Testis (tissue), 3 donors: Measurements from ENCODE around the gene KLK8. TPM values are rescaled to one million over a fixed set of nuclear protein-coding genes. Genes with fewer than 3 reads are reported as not detected.

Experiments
- DNase-seq: peaks from one replicate; pipeline ENCODE4 v3.0.0-alpha.2; 2019
- H3K27ac ChIP-seq, 2 donors: fragments of 200-600 bp; sonication (generic); one replicate each; pipeline ENCODE4 v1.5.1; 2019
- H3K27me3 ChIP-seq: fragments of 200-600 bp; sonication (generic); one replicate; pipeline ENCODE4 v1.5.1; 2019
- H3K36me3 ChIP-seq: fragments of 200-600 bp; sonication (generic); one replicate; pipeline ENCODE4 v1.5.1; 2017; ENCODE audit warnings: low read depth; ENCODE audit errors: missing control alignments
- H3K4me1 ChIP-seq: fragments of 200-600 bp; sonication (generic); one replicate; pipeline ENCODE4 v1.5.1; 2019
- H3K4me3 ChIP-seq, 2 donors: fragments of 200-600 bp; sonication (generic); one replicate each; pipeline ENCODE4 v1.5.1; 2017 to 2019
- H3K9me3 ChIP-seq: fragments of 200-600 bp; sonication (generic); one replicate; pipeline ENCODE4 v1.5.1; 2017
- CTCF ChIP-seq, 3 experiments: fragments of 450-650 bp in 2 of 3; fragments of 200-600 bp in 1 of 3; sonication (generic) in 1 of 3; IDR thresholded peaks; one replicate each; pipeline ENCODE4 v1.5.1; 2016 to 2019; ENCODE audit warnings: antibody characterized with exemption in 3 of 3, mild to moderate bottlenecking in 2 of 3, moderate library complexity in 1 of 3
- POLR2A ChIP-seq: fragments of 450-650 bp; IDR thresholded peaks from one replicate; pipeline ENCODE4 v1.6.1; 2017; ENCODE audit warnings: antibody characterized with exemption, mild to moderate bottlenecking, moderate library complexity
- WGBS, 2 donors: methylation state at CpG; one replicate each; pipeline ENCODE4 v1.1.5; 2018; 5-methylcytosine and 5-hydroxymethylcytosine counted together
- intact Hi-C: fragments of 100-400 bp; cut with DNase I; formaldehyde crosslinking; loops from one replicate; pipeline ENCODE4 v1.15.1; 2023; ENCODE audit warnings: low total_unique reads
- polyA plus RNA-seq: library from polyadenylated mRNA; stranded (reverse); fragments of 350-450 nt; fragmentation: Illumina TruSeq; extraction: RNeasy Lipid Tissue Mini Kit (QIAGEN cat#74804); gene quantifications from one replicate; pipeline ENCODE4 v1.2.3, GENCODE V29; 2014; ENCODE audit warnings: low read depth, low replicate concordance; ENCODE audit not compliant: insufficient read depth
- total RNA-seq, 2 donors: library from RNA; depleted of rRNA; stranded (reverse); fragments of >200 nt; gene quantifications; one replicate each; pipeline ENCODE4 v1.2.3, GENCODE V29; 2016

Gene KLK8
- total and polyA plus RNA-seq, 3 donors from 2014 or later = 2.7 to 4.9 (median 2.9) TPM

GRCh38 chr19:50978772-50979390 is 22.5 kb downstream of the KLK8 start:
- Histone ChIP-seq H3K9me3 (no peaks in the 10 kb centered on the region), H3K27me3 (no peaks in the 10 kb centered on the region), H3K27ac (no peak overlapping the region), H3K4me3 (no peak overlapping the region), H3K4me1 (peaks cover 3% of the 10 kb centered on the region), H3K36me3 (no peaks in the 10 kb centered on the region)
- WGBS, 2 donors = 77 to 78% methylated on average over 5 of the region's 5 CpGs
- intact Hi-C loops = no loop called here
- no peak for DNase-seq
- TF ChIP-seq POLR2A = no peak
- no peak for TF ChIP-seq CTCF (IDR thresholded peaks at IDR 0.05)

DNA sequence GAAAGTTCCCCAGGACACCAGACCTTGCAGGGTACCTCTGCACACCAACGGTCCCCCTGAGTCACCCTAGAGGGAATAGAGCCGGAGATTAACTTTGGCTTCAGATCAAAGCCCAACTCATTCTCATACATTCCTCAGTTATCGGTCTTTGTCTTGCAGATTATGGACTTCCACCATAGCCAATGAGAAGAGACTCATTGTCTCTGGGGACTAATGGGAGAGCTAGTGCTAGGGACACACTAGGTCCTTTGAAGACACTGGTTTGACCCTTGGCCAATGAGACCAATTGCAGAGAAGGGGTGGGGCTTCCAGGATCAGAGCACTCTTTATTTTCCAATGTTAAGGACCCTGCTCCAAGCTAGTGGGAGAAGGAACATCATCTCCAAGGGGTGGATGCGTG is 23.8 kb downstream of the KLK8 start:
- 70 to 71% methylated on average over 4 of the region's 4 CpGs for WGBS, 2 donors
- Histone ChIP-seq H3K27me3 (no peaks in the 10 kb centered on the region), H3K27ac (no peak overlapping the region), H3K4me3 (no peak overlapping the region), H3K9me3 (no peaks in the 10 kb centered on the region), H3K4me1 (no peaks in the 10 kb centered on the region), H3K36me3 (no peaks in the 10 kb centered on the region)
- DNase-seq = no peak
- TF ChIP-seq CTCF (IDR thresholded peaks at IDR 0.05) (no peak), POLR2A (no peak)
- intact Hi-C loops = no loop called here

- no peaks in the 10 kb centered on the region for H3K4me1 ChIP-seq
- H3K4me3 ChIP-seq = no peak overlapping the region
- TF ChIP-seq POLR2A (no peak), CTCF (IDR thresholded peaks at IDR 0.05) (no peak)
- no peak overlapping the region for H3K27ac ChIP-seq
- intact Hi-C loops = no loop called here
- DNase-seq = no peak
- 30 to 50% methylated on average over 8 of the region's 8 CpGs for WGBS, 2 donors
- no peaks in the 10 kb centered on the region for H3K36me3 ChIP-seq
- H3K27me3 ChIP-seq = no peaks in the 10 kb centered on the region
- H3K9me3 ChIP-seq = no peaks in the 10 kb centered on the region
These were observed 25.6 kb downstream of the KLK8 start for GRCh38 chr19:50975766-50976165.

DNA sequence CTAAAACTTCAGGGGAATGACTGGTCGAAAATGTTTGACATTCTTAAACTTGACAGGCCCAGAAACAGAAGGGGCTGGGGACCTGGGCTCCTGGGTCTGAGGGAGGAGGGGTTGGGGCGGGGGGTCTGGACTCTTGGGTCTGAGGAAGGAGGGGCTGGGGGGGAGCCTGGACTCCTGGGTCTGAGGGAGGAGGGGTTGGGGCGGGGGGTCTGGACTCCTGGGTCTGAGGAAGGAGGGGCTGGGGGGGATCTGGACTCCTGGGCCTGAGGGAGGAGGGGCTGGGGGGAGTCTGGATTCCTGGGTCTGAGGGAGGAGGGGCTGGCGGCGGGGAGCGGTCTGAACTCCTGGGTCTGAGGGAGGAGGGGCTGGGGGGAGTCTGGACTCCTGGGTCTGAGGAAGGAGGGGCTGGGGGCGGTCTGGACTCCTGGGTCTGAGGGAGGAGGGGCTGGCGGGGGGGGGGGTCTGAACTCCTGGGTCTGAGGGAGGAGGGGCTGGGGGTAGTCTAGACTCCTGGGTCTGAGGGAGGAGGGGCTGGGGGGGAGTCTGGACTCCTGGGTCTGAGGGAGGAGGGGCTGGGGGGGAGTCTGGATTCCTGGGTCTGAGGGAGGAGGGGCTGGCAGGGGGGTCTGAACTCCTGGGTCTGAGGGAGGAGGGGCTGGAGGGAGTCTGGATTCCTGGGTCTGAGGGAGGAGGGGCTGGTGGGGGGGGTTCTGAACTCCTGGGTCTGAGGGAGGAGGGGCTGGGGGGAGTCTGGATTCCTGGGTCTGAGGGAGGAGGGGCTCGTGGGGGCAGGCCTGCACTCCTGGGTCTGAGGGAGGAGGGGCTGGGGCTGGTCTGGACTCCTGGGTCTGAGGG is 26.5 kb downstream of the KLK8 start:
- intact Hi-C loops = no loop called here
- H3K27ac ChIP-seq = no peak overlapping the region
- TF ChIP-seq POLR2A (no peak), CTCF (IDR thresholded peaks at IDR 0.05) (no peak)
- no peaks in the 10 kb centered on the region for H3K4me1 ChIP-seq
- H3K27me3 ChIP-seq = no peaks in the 10 kb centered on the region
- no peaks in the 10 kb centered on the region for H3K36me3 ChIP-seq
- H3K9me3 ChIP-seq = no peaks in the 10 kb centered on the region
- WGBS, 2 donors = 17 to 33% methylated on average over 1 to 7 of the region's 9 CpGs
- DNase-seq = no peak
- no peak overlapping the region for H3K4me3 ChIP-seq
